HepG2 (cell line): ENCODE measurements around the gene PTHLH. TPM values are rescaled to one million over a fixed set of nuclear protein-coding genes. Genes with fewer than 3 reads are reported as not detected.

Source experiments
- ARNTL ChIP-seq: sonication (generic); formaldehyde crosslinking; IDR thresholded peaks from 2 replicates; pipeline ENCODE4 v1.4.0; 2020; ENCODE audit warnings: mild to moderate bottlenecking, missing genetic modification reagents
- ATF6 ChIP-seq: sonication (generic); formaldehyde crosslinking; conservative IDR thresholded peaks from 2 replicates; pipeline ENCODE4 v1.4.0; 2020; ENCODE audit warnings: missing genetic modification reagents
- EED ChIP-seq: sonication (generic); formaldehyde crosslinking; IDR thresholded peaks from 2 replicates; pipeline ENCODE4 v1.5.0; 2020; ENCODE audit warnings: mild to moderate bottlenecking, missing genetic modification reagents
- GZF1 ChIP-seq: sonication (generic); formaldehyde crosslinking; IDR thresholded peaks from 2 replicates; pipeline ENCODE4 v1.5.1; 2020; ENCODE audit warnings: mild to moderate bottlenecking, missing genetic modification reagents
- HNRNPK ChIP-seq: fragments of 200-400 bp; formaldehyde crosslinking; IDR thresholded peaks from 2 replicates; pipeline ENCODE4 v1.6.1; 2018; ENCODE audit warnings: low read length, low read depth, moderate library complexity, mild to moderate bottlenecking; ENCODE audit not compliant: poor library complexity, severe bottlenecking
- HOXA5 ChIP-seq: sonication (generic); formaldehyde crosslinking; IDR thresholded peaks from 2 replicates; pipeline ENCODE4 v1.4.0; 2020; ENCODE audit warnings: missing genetic modification reagents
- KLF15 ChIP-seq: sonication (generic); formaldehyde crosslinking; IDR thresholded peaks from 2 replicates; pipeline ENCODE4 v1.8.1; 2023; ENCODE audit warnings: borderline replicate concordance, mild to moderate bottlenecking, inconsistent platforms, missing genetic modification reagents, mixed read lengths
- MED8 ChIP-seq: sonication (generic); formaldehyde crosslinking; IDR thresholded peaks from 2 replicates; pipeline ENCODE4 v1.8.1; 2023; ENCODE audit warnings: mild to moderate bottlenecking, missing genetic modification reagents; ENCODE audit not compliant: insufficient replicate concordance
- MZF1 ChIP-seq: sonication (generic); formaldehyde crosslinking; IDR thresholded peaks from 2 replicates; pipeline ENCODE4 v1.8.1; 2023; ENCODE audit warnings: mild to moderate bottlenecking, missing genetic modification reagents, borderline replicate concordance
- NR2F6 ChIP-seq, 2 experiments: IDR thresholded peaks; 2 replicates each; pipeline ENCODE4 v1.6.1; 2016; ENCODE audit warnings: antibody characterized with exemption in 1 of 2, mild to moderate bottlenecking in 1 of 2
- SCMH1 ChIP-seq: sonication (generic); formaldehyde crosslinking; IDR thresholded peaks from 2 replicates; pipeline ENCODE4 v1.9.0; 2021; ENCODE audit warnings: missing genetic modification reagents, mild to moderate bottlenecking, borderline replicate concordance
- SKI ChIP-seq: fragments of 450-650 bp; IDR thresholded peaks from one replicate; pipeline ENCODE4 v1.6.1; 2018; ENCODE audit warnings: mild to moderate bottlenecking; ENCODE audit not compliant: partially characterized antibody
- SUZ12 ChIP-seq: fragments of 150-350 bp; IDR thresholded peaks from 2 replicates; pipeline ENCODE4 v1.6.1; 2014; ENCODE audit warnings: low read depth, low read length
- TBX2 ChIP-seq: sonication (generic); formaldehyde crosslinking; IDR thresholded peaks from 2 replicates; pipeline ENCODE4 v1.5.0; 2020; ENCODE audit warnings: missing genetic modification reagents, mild to moderate bottlenecking, borderline replicate concordance
- TFDP2 ChIP-seq: sonication (generic); formaldehyde crosslinking; IDR thresholded peaks from 2 replicates; pipeline ENCODE4 v1.4.0; 2020; ENCODE audit warnings: missing genetic modification reagents
- TP53 ChIP-seq: sonication (generic); formaldehyde crosslinking; conservative IDR thresholded peaks from 2 replicates; pipeline ENCODE4 v1.4.0; 2020; ENCODE audit warnings: missing genetic modification reagents
- U2AF2 ChIP-seq: fragments of 200-400 bp; formaldehyde crosslinking; IDR thresholded peaks from 2 replicates; pipeline ENCODE4 v1.6.1; 2017; ENCODE audit warnings: low read depth, mild to moderate bottlenecking, low read length
- ZC3H4 ChIP-seq: sonication (generic); formaldehyde crosslinking; IDR thresholded peaks from 2 replicates; pipeline ENCODE4 v1.4.0; 2020; ENCODE audit warnings: missing genetic modification reagents, borderline replicate concordance
- ZFY ChIP-seq: sonication (generic); formaldehyde crosslinking; IDR thresholded peaks from 2 replicates; pipeline ENCODE4 v1.4.0; 2020; ENCODE audit warnings: missing genetic modification reagents
- ZNF10 ChIP-seq: sonication (generic); formaldehyde crosslinking; IDR thresholded peaks from 2 replicates; pipeline ENCODE4 v1.4.0; 2020; ENCODE audit warnings: mild to moderate bottlenecking, low read depth, missing genetic modification reagents, borderline replicate concordance
- ZNF224 ChIP-seq: sonication (generic); formaldehyde crosslinking; IDR thresholded peaks from 2 replicates; pipeline ENCODE4 v1.5.0; 2020; ENCODE audit warnings: mild to moderate bottlenecking, missing genetic modification reagents
- ZNF276 ChIP-seq: sonication (generic); formaldehyde crosslinking; IDR thresholded peaks from 2 replicates; pipeline ENCODE4 v1.4.0; 2020; ENCODE audit warnings: mild to moderate bottlenecking, low read depth, missing genetic modification reagents
- ZNF331 ChIP-seq: sonication (generic); formaldehyde crosslinking; IDR thresholded peaks from 2 replicates; pipeline ENCODE4 v1.4.0; 2020; ENCODE audit warnings: missing genetic modification reagents
- ZNF83 ChIP-seq: sonication (generic); formaldehyde crosslinking; IDR thresholded peaks from 2 replicates; pipeline ENCODE4 v1.4.0; 2020; ENCODE audit warnings: missing genetic modification reagents, mild to moderate bottlenecking, borderline replicate concordance
- ZSCAN30 ChIP-seq: sonication (generic); formaldehyde crosslinking; IDR thresholded peaks from 2 replicates; pipeline ENCODE4 v1.5.0; 2020; ENCODE audit warnings: mild to moderate bottlenecking, missing genetic modification reagents
- polyA plus RNA-seq, 8 experiments: library from polyadenylated mRNA; depleted of rRNA in 3 of 8; stranded (reverse) in 7 of 8; unstranded in 1 of 8; fragments of >200 nt; fragmentation: Illumina TruSeq in 4 of 8; extraction: Trizol in 4 of 8; gene quantifications; 2 replicates each; pipeline versions ENCODE4 v1.2.1 to v1.2.3, GENCODE V29; 2011 to 2016; ENCODE audit warnings: low read depth in 4 of 8, missing spikeins in 1 of 8, mixed read lengths in 1 of 8; ENCODE audit not compliant: insufficient read depth in 1 of 8
- total RNA-seq, 5 experiments: library from RNA; depleted of rRNA; stranded (reverse); fragments of >200 nt; fragmentation: Illumina TruSeq; extraction: Trizol; gene quantifications; 2 replicates each; pipeline ENCODE4 v1.2.3, GENCODE V29; 2016; ENCODE audit warnings: low read depth in 1 of 5
- TF ChIP-seq, protein P1 (sequence below): IDR thresholded peaks from 2 replicates; pipeline ENCODE4 v1.6.1; 2012; ENCODE audit warnings: low read depth, low read length, improper control_type of control experiment

The PTHLH gene
- total and polyA plus RNA-seq, 2 of the 13 experiments (the other 11 are each of a cell fraction or from before 2014, with no cell fraction given) = 0.22 TPM; not detected in 1

DNA sequence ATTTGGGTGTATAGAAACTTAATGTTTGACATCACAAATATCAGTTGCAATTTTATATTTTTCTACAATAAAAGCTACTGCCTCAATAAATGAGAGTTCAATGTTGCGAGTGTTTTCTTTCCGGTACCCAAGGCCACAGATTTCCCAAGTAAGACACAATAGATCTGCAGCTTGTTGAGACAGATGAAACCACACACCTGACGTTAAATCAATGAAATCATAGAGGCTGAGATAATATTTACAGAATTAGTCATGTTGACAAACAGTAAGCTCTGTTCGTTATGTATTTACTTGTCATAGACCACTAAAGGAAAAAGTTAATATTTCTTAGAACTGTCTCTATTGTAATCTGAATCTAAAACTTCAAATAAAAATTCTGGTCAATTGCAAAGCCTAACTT, 49.2 kb upstream of the PTHLH start (continued):
- TF ChIP-seq TP53 (CRISPR knock-in tag) (no peak), TBX2 (CRISPR knock-in tag) (no peak), ZSCAN30 (CRISPR knock-in tag) (no peak), TFDP2 (no peak), ZNF331 (CRISPR knock-in tag) (no peak), ZNF224 (CRISPR knock-in tag) (no peak), GZF1 (CRISPR knock-in tag) (no peak), MZF1 (CRISPR knock-in tag) (no peak), ZC3H4 (CRISPR knock-in tag) (no peak), NR2F6 (IDR thresholded peaks at IDR 0.05) (no peak), NR2F6 (CRISPR knock-in tag; IDR thresholded peaks at IDR 0.05) (no peak), EED (no peak), HOXA5 (CRISPR knock-in tag) (0 out of 2 replicates have a peak, but pooled peaks have one; percentile 47), MED8 (CRISPR knock-in tag) (no peak), KLF15 (no peak), ATF6 (CRISPR knock-in tag) (no peak), ZNF83 (CRISPR knock-in tag) (no peak), ZNF10 (CRISPR knock-in tag) (no peak), ZFY (CRISPR knock-in tag) (no peak), U2AF2 (no peak), SUZ12 (no peak), ARNTL (CRISPR knock-in tag) (0 out of 2 replicates have a peak, but pooled peaks have one; percentile 26), SKI (peak; percentile 44), SCMH1 (CRISPR knock-in tag) (no peak), HNRNPK (no peak), ZNF276 (CRISPR knock-in tag) (no peak)
- TF ChIP-seq, protein P1, sequence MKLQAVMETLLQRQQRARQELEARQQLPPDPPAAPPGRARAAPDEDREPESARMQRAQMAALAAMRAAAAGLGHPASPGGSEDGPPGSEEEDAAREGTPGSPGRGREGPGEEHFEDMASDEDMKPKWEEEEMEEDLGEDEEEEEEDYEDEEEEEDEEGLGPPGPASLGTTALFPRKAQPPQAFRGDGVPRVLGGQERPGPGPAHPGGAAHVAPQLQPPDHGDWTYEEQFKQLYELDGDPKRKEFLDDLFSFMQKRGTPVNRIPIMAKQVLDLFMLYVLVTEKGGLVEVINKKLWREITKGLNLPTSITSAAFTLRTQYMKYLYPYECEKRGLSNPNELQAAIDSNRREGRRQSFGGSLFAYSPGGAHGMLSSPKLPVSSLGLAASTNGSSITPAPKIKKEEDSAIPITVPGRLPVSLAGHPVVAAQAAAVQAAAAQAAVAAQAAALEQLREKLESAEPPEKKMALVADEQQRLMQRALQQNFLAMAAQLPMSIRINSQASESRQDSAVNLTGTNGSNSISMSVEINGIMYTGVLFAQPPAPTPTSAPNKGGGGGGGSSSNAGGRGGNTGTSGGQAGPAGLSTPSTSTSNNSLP = peak; percentile 71; the same call in 1 of the 2 replicates
